Measurements from ENCODE around the gene CD164L2. TPM values are rescaled to one million over a fixed set of nuclear protein-coding genes. Genes with fewer than 3 reads are reported as not detected.
"Not testable (repeated sequence)": the region's sequence is repeated elsewhere in the genome, so short reads cannot be mapped to it uniquely, and the experiment has no call there.

Gene CD164L2
- total RNA-seq, 1 donor from 2014 or later: not detected

GRCh38 chr1:27414091-27414490, 31.0 kb upstream of the CD164L2 start:
- Mint-ChIP-seq H3K4me1 (peaks cover 17% of the 10 kb centered on the region), H3K36me3 (ENCODE audit: low read depth) (peaks cover 71% of the 10 kb centered on the region)

GRCh38 chr1:27413004-27413403, 29.9 kb upstream of the CD164L2 start:
- DNase-seq: no peak
- H3K9me3 Mint-ChIP-seq: no peaks in the 10 kb centered on the region
- peaks cover 73% of the 10 kb centered on the region for H3K36me3 Mint-ChIP-seq (ENCODE audit: low read depth)
- intact Hi-C loops (cut with micrococcal nuclease): no loop called here
- peaks cover 8% of the 10 kb centered on the region for H3K4me1 Mint-ChIP-seq
- no peak overlapping the region for H3K4me3 Mint-ChIP-seq
- H3K27ac Mint-ChIP-seq: no peak overlapping the region
- no peaks in the 10 kb centered on the region for H3K27me3 Mint-ChIP-seq

More at GRCh38 chr1:27414091-27414490, 31.0 kb upstream of the CD164L2 start:
- no peak for DNase-seq
- Mint-ChIP-seq H3K27ac (no peak overlapping the region), H3K9me3 (no peaks in the 10 kb centered on the region), H3K4me3 (no peak overlapping the region), H3K27me3 (no peaks in the 10 kb centered on the region)
- intact Hi-C loops (cut with micrococcal nuclease): no loop called here

- Mint-ChIP-seq H3K9me3 (no peaks in the 10 kb centered on the region), H3K4me3 (no peak overlapping the region), H3K27ac (no peak overlapping the region), H3K27me3 (no peaks in the 10 kb centered on the region), H3K4me1 (peaks cover 6% of the 10 kb centered on the region), H3K36me3 (ENCODE audit: low read depth) (peaks cover 75% of the 10 kb centered on the region)
- DNase-seq: no peak
- intact Hi-C loops (cut with micrococcal nuclease): no loop called here
Observed at GRCh38 chr1:27412502-27412901, 29.4 kb upstream of the CD164L2 start.

- H3K9me3 Mint-ChIP-seq: no peaks in the 10 kb centered on the region
- peaks cover 2% of the 10 kb centered on the region for H3K4me1 Mint-ChIP-seq
- intact Hi-C loops (cut with micrococcal nuclease): no loop called here
- peaks cover 66% of the 10 kb centered on the region for H3K36me3 Mint-ChIP-seq (ENCODE audit: low read depth)
- H3K27ac Mint-ChIP-seq: no peak overlapping the region
- H3K27me3 Mint-ChIP-seq: no peaks in the 10 kb centered on the region
- H3K4me3 Mint-ChIP-seq: no peak overlapping the region
- no peak for DNase-seq
Observed at GRCh38 chr1:27410709-27411108, 27.6 kb upstream of the CD164L2 start.

- intact Hi-C loops (cut with micrococcal nuclease): no loop called here
- DNase-seq: no peak
- Mint-ChIP-seq H3K9me3 (no peaks in the 10 kb centered on the region), H3K4me3 (no peak overlapping the region), H3K4me1 (peaks cover 2% of the 10 kb centered on the region), H3K27me3 (no peaks in the 10 kb centered on the region), H3K27ac (no peak overlapping the region), H3K36me3 (ENCODE audit: low read depth) (peaks cover 56% of the 10 kb centered on the region)
Observed at GRCh38 chr1:27409669-27410068, 26.5 kb upstream of the CD164L2 start.

GRCh38 chr1:27408151-27408550, 25.0 kb upstream of the CD164L2 start:
- Mint-ChIP-seq H3K27ac (no peak overlapping the region), H3K4me3 (no peak overlapping the region), H3K27me3 (no peaks in the 10 kb centered on the region), H3K9me3 (no peaks in the 10 kb centered on the region), H3K36me3 (ENCODE audit: low read depth) (peaks cover 44% of the 10 kb centered on the region), H3K4me1 (peaks cover 6% of the 10 kb centered on the region)
- no peak for DNase-seq
- intact Hi-C loops (cut with micrococcal nuclease): no loop called here

GRCh38 chr1:27406791-27407190, 23.7 kb upstream of the CD164L2 start:
- H3K27me3 Mint-ChIP-seq; intact Hi-C loops (cut with micrococcal nuclease); H3K4me3 Mint-ChIP-seq; DNase-seq; H3K9me3 Mint-ChIP-seq; H3K27ac Mint-ChIP-seq; H3K4me1 Mint-ChIP-seq: not testable (repeated sequence)
- H3K36me3 Mint-ChIP-seq (ENCODE audit: low read depth): peaks cover 36% of the 10 kb centered on the region

- H3K27ac Mint-ChIP-seq: peak overlapping the region; percentile 25
- no peaks in the 10 kb centered on the region for H3K27me3 Mint-ChIP-seq
- H3K4me1 Mint-ChIP-seq: peaks cover 6% of the 10 kb centered on the region
Observed at GRCh38 chr1:27406362-27406680, 23.2 kb upstream of the CD164L2 start.

GRCh38 chr1:27405598-27406361, 22.6 kb upstream of the CD164L2 start:
- H3K4me1 Mint-ChIP-seq; DNase-seq; H3K9me3 Mint-ChIP-seq; H3K27me3 Mint-ChIP-seq; intact Hi-C loops (cut with micrococcal nuclease); H3K4me3 Mint-ChIP-seq: not testable (repeated sequence)
- Mint-ChIP-seq H3K27ac (peak overlapping the region; percentile 25), H3K36me3 (ENCODE audit: low read depth) (peaks cover 29% of the 10 kb centered on the region)

More at GRCh38 chr1:27406362-27406680, 23.2 kb upstream of the CD164L2 start:
- H3K4me3 Mint-ChIP-seq: no peak overlapping the region
- peaks cover 34% of the 10 kb centered on the region for H3K36me3 Mint-ChIP-seq (ENCODE audit: low read depth)
- no peak for DNase-seq
- intact Hi-C loops (cut with micrococcal nuclease): no loop called here
- no peaks in the 10 kb centered on the region for H3K9me3 Mint-ChIP-seq

- H3K4me3 Mint-ChIP-seq: no peak overlapping the region
- peaks cover 23% of the 10 kb centered on the region for H3K36me3 Mint-ChIP-seq (ENCODE audit: low read depth)
- H3K27me3 Mint-ChIP-seq: no peaks in the 10 kb centered on the region
- intact Hi-C loops (cut with micrococcal nuclease): no loop called here
- no peak for DNase-seq
- no peaks in the 10 kb centered on the region for H3K9me3 Mint-ChIP-seq
- peaks cover 6% of the 10 kb centered on the region for H3K4me1 Mint-ChIP-seq
- no peak overlapping the region for H3K27ac Mint-ChIP-seq
Observed at GRCh38 chr1:27405074-27405473, 21.9 kb upstream of the CD164L2 start.

- H3K36me3 Mint-ChIP-seq (ENCODE audit: low read depth): peaks cover 18% of the 10 kb centered on the region
- no peaks in the 10 kb centered on the region for H3K27me3 Mint-ChIP-seq
- no peak for DNase-seq
- H3K4me1 Mint-ChIP-seq: peaks cover 6% of the 10 kb centered on the region
- intact Hi-C loops (cut with micrococcal nuclease): no loop called here
- H3K9me3 Mint-ChIP-seq: no peaks in the 10 kb centered on the region
- H3K27ac Mint-ChIP-seq: peak overlapping the region; percentile 43
- H3K4me3 Mint-ChIP-seq: no peak overlapping the region
Observed at GRCh38 chr1:27403931-27404330, 20.8 kb upstream of the CD164L2 start.

- Mint-ChIP-seq H3K9me3 (no peaks in the 10 kb centered on the region), H3K27me3 (no peaks in the 10 kb centered on the region), H3K4me1 (peaks cover 6% of the 10 kb centered on the region), H3K27ac (no peak overlapping the region), H3K36me3 (ENCODE audit: low read depth) (peaks cover 13% of the 10 kb centered on the region), H3K4me3 (no peak overlapping the region)
- no peak for DNase-seq
- intact Hi-C loops (cut with micrococcal nuclease): no loop called here
Observed at GRCh38 chr1:27403065-27403726, 20.1 kb upstream of the CD164L2 start.

- Mint-ChIP-seq H3K27ac (no peak overlapping the region), H3K36me3 (ENCODE audit: low read depth) (peaks cover 7% of the 10 kb centered on the region)
Observed at GRCh38 chr1:27402349-27402754, 19.2 kb upstream of the CD164L2 start.

GRCh38 chr1:27400963-27401341, 17.8 kb upstream of the CD164L2 start:
- Mint-ChIP-seq H3K36me3 (ENCODE audit: low read depth) (no peaks in the 10 kb centered on the region), H3K9me3 (no peaks in the 10 kb centered on the region), H3K27ac (no peak overlapping the region), H3K4me3 (no peak overlapping the region), H3K4me1 (peaks cover 4% of the 10 kb centered on the region), H3K27me3 (no peaks in the 10 kb centered on the region)
- no peak for DNase-seq
- intact Hi-C loops (cut with micrococcal nuclease): no loop called here

More at GRCh38 chr1:27402349-27402754, 19.2 kb upstream of the CD164L2 start:
- H3K4me3 Mint-ChIP-seq: no peak overlapping the region
- peaks cover 5% of the 10 kb centered on the region for H3K4me1 Mint-ChIP-seq
- H3K27me3 Mint-ChIP-seq: no peaks in the 10 kb centered on the region
- intact Hi-C loops (cut with micrococcal nuclease): no loop called here
- H3K9me3 Mint-ChIP-seq: no peaks in the 10 kb centered on the region
- DNase-seq: no peak

Measured in activated CD4-positive, alpha-beta T cell treated with anti-CD3 and anti-CD28 coated beads, Interleukin-2, amount 10 ng/mL, durations not matched to agents 24 days and 14 days (primary cell).